PC-9 (cell line): ENCODE data around the gene TNIK. TPM values are rescaled to one million over a fixed set of nuclear protein-coding genes. Genes with fewer than 3 reads are reported as not detected.

Experiments
- BruUV-seq: library from RNA; stranded (reverse); fragments of 400-500 nt; replicated peaks from 2 replicates; lab custom pipeline; 2021; lab: Mats Ljungman, UMichigan
- CTCF ChIA-PET: fragments of 300-600 bp; sonication (Branson Sonifier 250); formaldehyde crosslinking; loops from one replicate; lab custom pipeline; 2022; ENCODE audit warnings: antibody characterized with exemption; lab: Charles Lee
- POLR2A ChIA-PET: fragments of 300-600 bp; sonication (Branson Sonifier 250); formaldehyde crosslinking; loops from one replicate; lab custom pipeline; 2022; ENCODE audit warnings: antibody characterized with exemption; ENCODE audit not compliant: unreplicated experiment; lab: Charles Lee
- DNase-seq, 2 experiments: peaks; one replicate each; pipeline versions ENCODE4 v3.0.0 to v3.0.0-alpha.2; 2015 to 2022; ENCODE audit warnings: mixed read lengths in 1 of 2
- H2AFZ ChIP-seq: fragments of 200-600 bp; sonication (generic); 2 replicates; pipeline ENCODE4 v1.8.1; 2017; ENCODE audit warnings: antibody characterized with exemption
- H3F3A ChIP-seq: fragments of 200-600 bp; sonication (generic); 2 replicates; pipeline ENCODE4 v1.8.1; 2017; ENCODE audit warnings: antibody characterized with exemption, mild to moderate bottlenecking, low read depth; ENCODE audit not compliant: insufficient read depth
- H3K27ac ChIP-seq: fragments of 200-600 bp; sonication (generic); 2 replicates; pipeline ENCODE4 v1.6.1; 2016; ENCODE audit warnings: mixed run types
- H3K27me3 ChIP-seq: fragments of 200-600 bp; sonication (generic); 2 replicates; pipeline ENCODE4 v1.6.1; 2016; ENCODE audit warnings: low read depth, mixed run types; ENCODE audit not compliant: insufficient read depth
- H3K36me3 ChIP-seq: fragments of 200-600 bp; sonication (generic); 2 replicates; pipeline ENCODE4 v1.6.1; 2016; ENCODE audit warnings: low read depth, mixed run types
- H3K4me1 ChIP-seq: fragments of 200-600 bp; sonication (generic); replicated peaks from 2 replicates; pipeline ENCODE4 v1.6.1; 2016; ENCODE audit warnings: mixed run types; ENCODE audit not compliant: insufficient read depth
- H3K4me2 ChIP-seq: fragments of 200-600 bp; sonication (generic); 2 replicates; pipeline ENCODE4 v1.6.1; 2017; ENCODE audit warnings: mixed run types
- H3K4me3 ChIP-seq: fragments of 200-600 bp; sonication (generic); 2 replicates; pipeline ENCODE4 v1.6.1; 2016; ENCODE audit warnings: mixed run types
- H3K79me2 ChIP-seq: fragments of 200-600 bp; sonication (generic); 2 replicates; pipeline ENCODE4 v1.6.1; 2017; ENCODE audit warnings: low read depth, mixed run types
- H3K9me2 ChIP-seq: fragments of 200-600 bp; sonication (generic); 2 replicates; pipeline ENCODE4 v1.8.1; 2017; ENCODE audit warnings: mild to moderate bottlenecking; ENCODE audit not compliant: insufficient read depth
- H3K9me3 ChIP-seq: fragments of 200-600 bp; sonication (generic); 2 replicates; pipeline ENCODE4 v1.8.1; 2016; ENCODE audit warnings: low read depth; ENCODE audit not compliant: insufficient read depth
- H4K20me1 ChIP-seq: fragments of 200-600 bp; sonication (generic); 2 replicates; pipeline ENCODE4 v1.8.1; 2017; ENCODE audit not compliant: insufficient read depth
- EZH2 ChIP-seq: fragments of 200-600 bp; sonication (generic); IDR thresholded peaks from 2 replicates; pipeline ENCODE4 v1.8.0; 2017; ENCODE audit warnings: antibody characterized with exemption, low read depth
- intact Hi-C: fragments of 100-400 bp; cut with micrococcal nuclease; formaldehyde crosslinking; loops from one replicate; pipeline ENCODE4 v1.10.0; 2022; ENCODE audit not compliant: unreplicated experiment
- total RNA-seq: library from RNA; stranded (reverse); gene quantifications from 2 replicates; pipeline ENCODE4 v1.2.3, GENCODE V29; 2021
- TF ChIP-seq, protein P1 (sequence below): fragments of 200-600 bp; sonication (generic); conservative IDR thresholded peaks from 2 replicates; pipeline ENCODE4 v1.6.1; 2017; ENCODE audit warnings: mixed run types, antibody characterized with exemption, mild to moderate bottlenecking, moderate library complexity

Gene TNIK
- total RNA-seq, 1 experiment from 2014 or later: 30.7 TPM

DNA sequence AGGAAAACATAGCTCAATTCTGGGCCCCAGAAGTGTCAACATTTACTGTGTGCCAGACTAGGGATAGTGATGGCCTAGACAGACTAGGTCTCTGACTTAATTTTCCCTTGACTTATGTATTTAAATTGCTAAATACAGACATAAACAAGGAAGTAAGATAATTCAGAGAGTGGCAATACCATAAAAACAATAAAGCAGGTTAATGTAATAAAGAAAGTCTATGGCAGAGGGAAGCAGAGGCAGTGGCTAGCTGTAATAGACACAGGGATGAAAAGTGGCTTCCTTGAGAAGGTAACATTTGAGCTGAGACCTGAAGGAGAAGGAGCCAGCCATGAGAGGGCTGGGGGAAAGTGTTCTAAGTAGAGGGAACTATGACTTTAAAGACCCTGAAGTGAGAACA is 95.7 kb downstream of the TNIK start:
- DNase-seq: no peak
- CTCF ChIA-PET: no interaction called here
- Histone ChIP-seq H3K9me2 (no peaks in the 10 kb centered on the region; the same call in 1 of the 2 replicates), H3K79me2 (peaks cover 54% of the 10 kb centered on the region), H3K36me3 (no peaks in the 10 kb centered on the region; the same call in 1 of the 2 replicates), H3K4me2 (no peak overlapping the region), H2AFZ (no peak overlapping the region), H3K4me3 (no peak overlapping the region), H3K9me3 (no peaks in the 10 kb centered on the region; the same call in 1 of the 2 replicates), H3K27me3 (no peaks in the 10 kb centered on the region), H3K27ac (no peak overlapping the region), H3F3A (no peaks in the 10 kb centered on the region), H4K20me1 (no peaks in the 10 kb centered on the region), H3K4me1 (no peaks in the 10 kb centered on the region; the same call in 1 of the 2 replicates)
- intact Hi-C loops: no loop called here
- no TSS peak for BruUV-seq
- TF ChIP-seq, protein P1, sequence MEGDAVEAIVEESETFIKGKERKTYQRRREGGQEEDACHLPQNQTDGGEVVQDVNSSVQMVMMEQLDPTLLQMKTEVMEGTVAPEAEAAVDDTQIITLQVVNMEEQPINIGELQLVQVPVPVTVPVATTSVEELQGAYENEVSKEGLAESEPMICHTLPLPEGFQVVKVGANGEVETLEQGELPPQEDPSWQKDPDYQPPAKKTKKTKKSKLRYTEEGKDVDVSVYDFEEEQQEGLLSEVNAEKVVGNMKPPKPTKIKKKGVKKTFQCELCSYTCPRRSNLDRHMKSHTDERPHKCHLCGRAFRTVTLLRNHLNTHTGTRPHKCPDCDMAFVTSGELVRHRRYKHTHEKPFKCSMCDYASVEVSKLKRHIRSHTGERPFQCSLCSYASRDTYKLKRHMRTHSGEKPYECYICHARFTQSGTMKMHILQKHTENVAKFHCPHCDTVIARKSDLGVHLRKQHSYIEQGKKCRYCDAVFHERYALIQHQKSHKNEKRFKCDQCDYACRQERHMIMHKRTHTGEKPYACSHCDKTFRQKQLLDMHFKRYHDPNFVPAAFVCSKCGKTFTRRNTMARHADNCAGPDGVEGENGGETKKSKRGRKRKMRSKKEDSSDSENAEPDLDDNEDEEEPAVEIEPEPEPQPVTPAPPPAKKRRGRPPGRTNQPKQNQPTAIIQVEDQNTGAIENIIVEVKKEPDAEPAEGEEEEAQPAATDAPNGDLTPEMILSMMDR: no peak
- POLR2A ChIA-PET: interaction anchor here (0.6 kb wide), 1 partner anchor 1296 kb away, joined by 4 read pairs; no protein-coding TSS in a partner anchor

DNA sequence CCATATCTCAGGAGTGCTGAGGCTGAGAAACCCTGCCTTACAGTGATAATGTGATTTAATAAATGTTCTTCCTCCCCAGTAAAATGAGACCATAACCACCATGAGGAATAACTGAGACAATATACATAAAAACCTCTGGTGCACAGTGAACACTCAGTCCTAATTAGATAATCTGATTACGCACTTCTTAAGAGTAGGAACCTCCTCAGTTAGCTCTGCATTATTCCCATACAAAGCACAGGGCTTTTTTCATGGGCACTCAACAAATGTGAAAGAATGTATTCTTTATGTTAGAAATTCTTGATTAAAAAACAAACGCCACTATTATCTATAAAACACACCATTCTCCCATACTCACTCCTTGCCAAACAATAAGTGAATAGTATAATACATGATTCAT is 97.0 kb downstream of the TNIK start:
- CTCF ChIA-PET: interaction anchor here (0.6 kb wide), 1 partner anchor 176 kb away, joined by 3 read pairs; no protein-coding TSS in a partner anchor
- POLR2A ChIA-PET: interaction anchor here (0.7 kb wide), 1 partner anchor 51 kb away, joined by 4 read pairs; no protein-coding TSS in a partner anchor
- TF ChIP-seq EZH2: no peak
- TF ChIP-seq, protein P1: no peak

DNA sequence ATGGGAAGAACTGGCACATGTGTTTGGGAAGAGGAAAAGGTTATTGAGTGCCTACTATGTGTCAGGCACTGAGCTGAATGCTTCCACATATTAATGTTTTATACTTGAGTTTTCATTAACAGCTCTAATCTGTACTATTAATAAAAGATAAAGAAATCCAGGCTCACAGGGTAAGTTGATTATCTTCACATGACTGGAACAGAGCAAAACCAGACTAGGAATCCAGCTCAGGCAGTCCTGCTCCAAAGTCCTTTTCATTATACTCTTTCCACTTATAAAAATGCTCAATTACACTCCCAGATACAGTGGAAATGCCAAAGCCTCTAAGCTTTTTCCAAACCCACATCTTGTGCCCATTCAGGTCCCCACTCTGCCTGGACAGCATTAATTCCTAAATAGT is 97.6 kb downstream of the TNIK start:
- H3K4me3 ChIP-seq: no peak overlapping the region
- H3F3A ChIP-seq: no peaks in the 10 kb centered on the region
- no peaks in the 10 kb centered on the region for H3K36me3 ChIP-seq
- no peaks in the 10 kb centered on the region for H3K27me3 ChIP-seq
- no peak overlapping the region for H2AFZ ChIP-seq
- H3K4me2 ChIP-seq: no peak overlapping the region
- POLR2A ChIA-PET: interaction anchor here (0.7 kb wide), 1 partner anchor 51 kb away, joined by 4 read pairs; no protein-coding TSS in a partner anchor
- H3K9me2 ChIP-seq: no peaks in the 10 kb centered on the region; the same call in 1 of the 2 replicates
- CTCF ChIA-PET: no interaction called here
- H3K9me3 ChIP-seq: no peaks in the 10 kb centered on the region; the same call in 1 of the 2 replicates
- no peak for DNase-seq
- intact Hi-C loops: no loop called here
- H3K79me2 ChIP-seq: peaks cover 62% of the 10 kb centered on the region
- H4K20me1 ChIP-seq: no peaks in the 10 kb centered on the region
- H3K27ac ChIP-seq: no peak overlapping the region
- no TSS peak for BruUV-seq
- TF ChIP-seq, protein P1: no peak
- no peak for TF ChIP-seq EZH2
- H3K4me1 ChIP-seq: no peaks in the 10 kb centered on the region; the same call in 1 of the 2 replicates

More for the DNA sequence above, 97.0 kb downstream of the TNIK start:
- Histone ChIP-seq H3K4me2 (no peak overlapping the region), H2AFZ (no peak overlapping the region), H3K79me2 (peaks cover 58% of the 10 kb centered on the region), H3K27ac (no peak overlapping the region), H4K20me1 (no peaks in the 10 kb centered on the region), H3K9me2 (no peaks in the 10 kb centered on the region; the same call in 1 of the 2 replicates), H3K4me1 (no peaks in the 10 kb centered on the region; the same call in 1 of the 2 replicates), H3K27me3 (no peaks in the 10 kb centered on the region), H3K9me3 (no peaks in the 10 kb centered on the region; the same call in 1 of the 2 replicates), H3F3A (no peaks in the 10 kb centered on the region), H3K36me3 (no peaks in the 10 kb centered on the region), H3K4me3 (no peak overlapping the region)
- intact Hi-C loops: no loop called here
- BruUV-seq: no TSS peak
- DNase-seq: no peak
